Measurements from ENCODE around the gene OMA1.
"Not testable (repeated sequence)": the region's sequence is repeated elsewhere in the genome, so short reads cannot be mapped to it uniquely, and the experiment has no call there.

Gene OMA1

GRCh38 chr1:58539553-58539952 is 7.0 kb downstream of the OMA1 start:
- in situ Hi-C loops (cut with HindIII; ENCODE audit: low pct_ligation_motif_present, low sequenced_read_pairs) = no loop called here
- no peaks in the 10 kb centered on the region for H3K27me3 ChIP-seq (replicated peaks)
- DNase-seq = no peak
- no peak overlapping the region for H3K27ac ChIP-seq
- TF ChIP-seq CTCF (IDR thresholded peaks at IDR 0.05; ENCODE audit: low read depth, low read length, missing control alignments) = no peak
- no peak overlapping the region for H3K4me3 ChIP-seq (ENCODE audit: low read depth, low read length)
- no peaks in the 10 kb centered on the region for H3K36me3 ChIP-seq (replicated peaks)

GRCh38 chr1:58538821-58539220 is 7.7 kb downstream of the OMA1 start:
- Histone ChIP-seq H3K27me3 (replicated peaks) (no peaks in the 10 kb centered on the region), H3K27ac (no peak overlapping the region), H3K36me3 (replicated peaks) (no peaks in the 10 kb centered on the region), H3K4me3 (ENCODE audit: low read depth, low read length) (no peak overlapping the region)
- TF ChIP-seq CTCF (IDR thresholded peaks at IDR 0.05; ENCODE audit: low read depth, low read length, missing control alignments) = no peak
- in situ Hi-C loops (cut with HindIII; ENCODE audit: low pct_ligation_motif_present, low sequenced_read_pairs) = no loop called here
- DNase-seq = no peak

GRCh38 chr1:58531842-58532241 is 14.7 kb downstream of the OMA1 start:
- DNase-seq; in situ Hi-C loops (cut with HindIII; ENCODE audit: low pct_ligation_motif_present, low sequenced_read_pairs); H3K27ac ChIP-seq; H3K27me3 ChIP-seq (replicated peaks); H3K4me3 ChIP-seq (ENCODE audit: low read depth, low read length); H3K36me3 ChIP-seq (replicated peaks): not testable (repeated sequence)

GRCh38 chr1:58529284-58529683 is 17.2 kb downstream of the OMA1 start:
- no peak for DNase-seq
- Histone ChIP-seq H3K4me3 (ENCODE audit: low read depth, low read length) (no peak overlapping the region), H3K36me3 (replicated peaks) (no peaks in the 10 kb centered on the region), H3K27me3 (replicated peaks) (no peaks in the 10 kb centered on the region), H3K27ac (no peak overlapping the region)
- TF ChIP-seq CTCF (IDR thresholded peaks at IDR 0.05; ENCODE audit: low read depth, low read length, missing control alignments) = no peak
- in situ Hi-C loops (cut with HindIII; ENCODE audit: low pct_ligation_motif_present, low sequenced_read_pairs) = no loop called here

GRCh38 chr1:58528518-58528917 is 18.0 kb downstream of the OMA1 start:
- peak; percentile 42 for DNase-seq

GRCh38 chr1:58524353-58524945 is 22.1 kb downstream of the OMA1 start:
- H3K27ac ChIP-seq = no peak overlapping the region
- no peak for DNase-seq

More at GRCh38 chr1:58528518-58528917, 18.0 kb downstream of the OMA1 start:
- no peak for TF ChIP-seq CTCF (IDR thresholded peaks at IDR 0.05; ENCODE audit: low read depth, low read length, missing control alignments)
- Histone ChIP-seq H3K36me3 (replicated peaks) (no peaks in the 10 kb centered on the region), H3K27ac (no peak overlapping the region), H3K27me3 (replicated peaks) (no peaks in the 10 kb centered on the region), H3K4me3 (ENCODE audit: low read depth, low read length) (no peak overlapping the region)
- in situ Hi-C loops (cut with HindIII; ENCODE audit: low pct_ligation_motif_present, low sequenced_read_pairs) = no loop called here

More at GRCh38 chr1:58524353-58524945, 22.1 kb downstream of the OMA1 start:
- TF ChIP-seq CTCF (IDR thresholded peaks at IDR 0.05; ENCODE audit: low read depth, low read length, missing control alignments) = no peak
- Histone ChIP-seq H3K36me3 (replicated peaks) (no peaks in the 10 kb centered on the region), H3K27me3 (replicated peaks) (no peaks in the 10 kb centered on the region), H3K4me3 (ENCODE audit: low read depth, low read length) (no peak overlapping the region)
- in situ Hi-C loops (cut with HindIII; ENCODE audit: low pct_ligation_motif_present, low sequenced_read_pairs) = no loop called here

All from brain microvascular endothelial cell (primary cell).